WTC11 (cell line): ENCODE data around the gene CIT. TPM values are rescaled to one million over a fixed set of nuclear protein-coding genes. Genes with fewer than 3 reads are reported as not detected.

Experiments used
- ATAC-seq: fragments of 200-7000 bp; cut with Tn5 transposase; 2 replicates; pipeline ENCODE4 v1.10.0; 2021; ENCODE audit warnings: mild to moderate bottlenecking, moderate library complexity
- CTCF ChIA-PET: fragments of 300-600 bp; sonication (Branson Sonifier 250); formaldehyde crosslinking; loops from one replicate; lab custom pipeline; 2021; ENCODE audit warnings: antibody characterized with exemption; lab: Charles Lee
- POLR2A ChIA-PET: fragments of 350-600 bp; sonication (Branson Sonifier 250); formaldehyde crosslinking; loops from one replicate; lab custom pipeline; 2021; ENCODE audit warnings: antibody characterized with exemption; lab: Charles Lee
- DNase-seq: peaks from one replicate; pipeline ENCODE4 v3.0.0; 2021; ENCODE audit warnings: low spot score
- H3K27ac Mint-ChIP-seq: 2 replicates; pipeline ENCODE4 v1.8.0; 2021; ENCODE audit warnings: mixed read lengths
- H3K27me3 Mint-ChIP-seq: 2 replicates; pipeline ENCODE4 v1.8.0; 2021; ENCODE audit warnings: low read depth, mild to moderate bottlenecking, moderate library complexity, mixed read lengths
- H3K36me3 Mint-ChIP-seq: 2 replicates; pipeline ENCODE4 v1.8.0; 2021; ENCODE audit warnings: mixed read lengths
- H3K4me1 Mint-ChIP-seq: 2 replicates; pipeline ENCODE4 v1.8.0; 2022; ENCODE audit warnings: mixed read lengths
- H3K4me3 Mint-ChIP-seq: 2 replicates; pipeline ENCODE4 v1.8.0; 2021; ENCODE audit warnings: mild to moderate bottlenecking, moderate library complexity, mixed read lengths
- H3K9me3 Mint-ChIP-seq: 2 replicates; pipeline ENCODE4 v1.8.0; 2021; ENCODE audit warnings: mixed read lengths
- ATF1 ChIP-seq: sonication (generic); formaldehyde crosslinking; IDR thresholded peaks from 2 replicates; pipeline ENCODE4 v1.8.1; 2023; ENCODE audit warnings: mild to moderate bottlenecking, moderate library complexity, missing genetic modification reagents
- ATF3 ChIP-seq: sonication (generic); formaldehyde crosslinking; conservative IDR thresholded peaks from 2 replicates; pipeline ENCODE4 v1.8.1; 2022; ENCODE audit warnings: mild to moderate bottlenecking, missing genetic modification reagents
- ESRRA ChIP-seq: sonication (generic); formaldehyde crosslinking; IDR thresholded peaks from 2 replicates; pipeline ENCODE4 v1.8.1; 2022; ENCODE audit warnings: mild to moderate bottlenecking, missing genetic modification reagents, borderline replicate concordance
- ETV6 ChIP-seq: sonication (generic); formaldehyde crosslinking; IDR thresholded peaks from 2 replicates; pipeline ENCODE4 v1.8.1; 2022; ENCODE audit warnings: mild to moderate bottlenecking, missing genetic modification reagents
- FOXP1 ChIP-seq: sonication (generic); formaldehyde crosslinking; IDR thresholded peaks from 2 replicates; pipeline ENCODE4 v1.8.0; 2022; ENCODE audit warnings: missing genetic modification reagents, mild to moderate bottlenecking, moderate library complexity, borderline replicate concordance
- FOXP4 ChIP-seq: sonication (generic); formaldehyde crosslinking; IDR thresholded peaks from 2 replicates; pipeline ENCODE4 v1.8.0; 2022; ENCODE audit warnings: mild to moderate bottlenecking, missing genetic modification reagents
- GABPB1 ChIP-seq: sonication (generic); formaldehyde crosslinking; IDR thresholded peaks from 2 replicates; pipeline ENCODE4 v1.8.1; 2023; ENCODE audit warnings: mild to moderate bottlenecking, missing genetic modification reagents
- GRHL2 ChIP-seq: fragments of 250-450 bp; sonication (Bioruptor Pico); IDR thresholded peaks from 2 replicates; pipeline ENCODE4 v1.8.0; 2022; ENCODE audit warnings: mild to moderate bottlenecking, moderate library complexity; ENCODE audit not compliant: insufficient replicate concordance, severe bottlenecking
- HMGA2 ChIP-seq: fragments of 250-450 bp; sonication (Bioruptor Pico); IDR thresholded peaks from 2 replicates; pipeline ENCODE4 v1.4.0; 2021; ENCODE audit warnings: mild to moderate bottlenecking, moderate library complexity
- MYBL2 ChIP-seq: sonication (generic); formaldehyde crosslinking; IDR thresholded peaks from 2 replicates; pipeline ENCODE4 v1.8.1; 2023; ENCODE audit warnings: mild to moderate bottlenecking, moderate library complexity, missing genetic modification reagents
- NFATC4 ChIP-seq: fragments of 250-450 bp; sonication (Bioruptor Pico); IDR thresholded peaks from 2 replicates; pipeline ENCODE4 v1.9.0; 2021; ENCODE audit warnings: mild to moderate bottlenecking
- NFE2L1 ChIP-seq: sonication (generic); formaldehyde crosslinking; IDR thresholded peaks from 2 replicates; pipeline ENCODE4 v1.8.1; 2023; ENCODE audit warnings: missing genetic modification reagents
- NR2C2 ChIP-seq: sonication (generic); formaldehyde crosslinking; IDR thresholded peaks from 2 replicates; pipeline ENCODE4 v1.8.0; 2022; ENCODE audit warnings: mild to moderate bottlenecking, missing genetic modification reagents
- OVOL2 ChIP-seq: fragments of 250-450 bp; sonication (Bioruptor Pico); IDR thresholded peaks from 2 replicates; pipeline ENCODE4 v1.9.0; 2021; ENCODE audit warnings: mild to moderate bottlenecking, borderline replicate concordance
- PRDM15 ChIP-seq: sonication (generic); formaldehyde crosslinking; IDR thresholded peaks from 2 replicates; pipeline ENCODE4 v1.8.0; 2022; ENCODE audit warnings: missing genetic modification reagents
- PRRX2 ChIP-seq: fragments of 250-450 bp; sonication (Bioruptor Pico); IDR thresholded peaks from 2 replicates; pipeline ENCODE4 v1.8.0; 2021; ENCODE audit warnings: mild to moderate bottlenecking
- RORB ChIP-seq: fragments of 250-450 bp; sonication (Bioruptor Pico); IDR thresholded peaks from 2 replicates; pipeline ENCODE4 v1.9.0; 2021; ENCODE audit warnings: mild to moderate bottlenecking
- USF2 ChIP-seq: sonication (generic); formaldehyde crosslinking; IDR thresholded peaks from 2 replicates; pipeline ENCODE4 v1.8.1; 2023; ENCODE audit warnings: mild to moderate bottlenecking, missing genetic modification reagents, moderate library complexity
- ZMAT4 ChIP-seq: fragments of 250-450 bp; sonication (Bioruptor Pico); IDR thresholded peaks from 2 replicates; pipeline ENCODE4 v1.9.0; 2021; ENCODE audit warnings: mild to moderate bottlenecking
- ZNF317 ChIP-seq: sonication (generic); formaldehyde crosslinking; IDR thresholded peaks from 2 replicates; pipeline ENCODE4 v1.8.1; 2023; ENCODE audit warnings: low read depth, mild to moderate bottlenecking, moderate library complexity, missing genetic modification reagents, borderline replicate concordance
- ZNF416 ChIP-seq: fragments of 250-450 bp; sonication (Bioruptor Pico); IDR thresholded peaks from 2 replicates; pipeline ENCODE4 v1.9.0; 2021; ENCODE audit warnings: mild to moderate bottlenecking, inconsistent platforms
- ZNF423 ChIP-seq: fragments of 250-450 bp; sonication (Bioruptor Pico); IDR thresholded peaks from 2 replicates; pipeline ENCODE4 v2.1.2; 2022; ENCODE audit warnings: mild to moderate bottlenecking, moderate library complexity
- ZNF425 ChIP-seq: fragments of 250-450 bp; sonication (Bioruptor Pico); conservative IDR thresholded peaks from 2 replicates; pipeline ENCODE4 v1.9.0; 2021; ENCODE audit warnings: mild to moderate bottlenecking
- total RNA-seq: library from RNA; stranded (reverse); gene quantifications from 3 replicates; pipeline ENCODE4 v1.2.3, GENCODE V29; 2021
- TF ChIP-seq, protein P1 (sequence below): sonication (generic); formaldehyde crosslinking; IDR thresholded peaks from 2 replicates; pipeline ENCODE4 v1.8.0; 2022; ENCODE audit warnings: mild to moderate bottlenecking, missing genetic modification reagents

Gene CIT
- total RNA-seq, 1 experiment from 2014 or later, result 65.4 TPM

DNA sequence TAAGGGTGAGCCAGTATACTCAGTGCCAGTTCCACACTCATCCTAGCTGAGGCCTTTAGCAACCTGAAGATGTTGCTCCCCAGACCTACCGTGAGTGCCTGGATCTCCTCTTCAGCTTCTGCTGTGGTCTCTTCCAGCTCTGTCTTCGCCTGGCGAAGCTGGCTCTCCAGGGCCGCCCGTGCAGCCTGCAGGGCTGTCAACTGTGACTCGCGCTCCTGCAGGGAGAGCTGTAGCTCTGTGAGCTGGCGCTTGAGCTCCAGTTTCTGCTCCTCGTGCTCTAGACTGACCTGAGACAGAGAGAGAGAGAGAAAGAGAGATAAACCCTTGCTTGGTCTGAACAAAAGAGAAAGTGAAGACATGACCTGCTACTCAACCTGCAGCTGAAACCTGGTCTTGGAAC, 125.2 kb downstream of the CIT start:
- Mint-ChIP-seq H3K9me3 (no peaks in the 10 kb centered on the region), H3K36me3 (peaks cover 51% of the 10 kb centered on the region), H3K27ac (no peak overlapping the region), H3K4me1 (no peaks in the 10 kb centered on the region), H3K27me3 (no peaks in the 10 kb centered on the region), H3K4me3 (no peak overlapping the region)
- CTCF ChIA-PET, result interaction anchor here (0.6 kb wide), 1 partner anchor 84 kb away, joined by 4 read pairs; no protein-coding TSS in a partner anchor
- ATAC-seq (no peak), DNase-seq (no peak)
- TF ChIP-seq NR2C2 (CRISPR knock-in tag), result no peak
- TF ChIP-seq ZNF416 (CRISPR knock-in tag), result no peak
- TF ChIP-seq RORB, result no peak
- TF ChIP-seq FOXP4 (CRISPR knock-in tag), result no peak
- TF ChIP-seq ETV6, result no peak
- no peak for TF ChIP-seq FOXP1 (CRISPR knock-in tag)
- no peak for TF ChIP-seq ZNF317 (CRISPR knock-in tag)
- no peak for TF ChIP-seq ATF3
- no peak for TF ChIP-seq MYBL2
- no peak for TF ChIP-seq USF2
- TF ChIP-seq GRHL2 (CRISPR knock-in tag), result no peak
- TF ChIP-seq ESRRA (CRISPR knock-in tag), result no peak
- no peak for TF ChIP-seq ATF1
- no peak for TF ChIP-seq OVOL2 (CRISPR knock-in tag)
- TF ChIP-seq NFATC4 (CRISPR knock-in tag), result no peak
- no peak for TF ChIP-seq ZMAT4 (CRISPR knock-in tag)
- TF ChIP-seq PRDM15, result no peak
- no peak for TF ChIP-seq ZNF423 (CRISPR knock-in tag)
- no peak for TF ChIP-seq NFE2L1 (CRISPR knock-in tag)
- TF ChIP-seq GABPB1 (CRISPR knock-in tag), result no peak
- POLR2A ChIA-PET, result no interaction called here

DNA sequence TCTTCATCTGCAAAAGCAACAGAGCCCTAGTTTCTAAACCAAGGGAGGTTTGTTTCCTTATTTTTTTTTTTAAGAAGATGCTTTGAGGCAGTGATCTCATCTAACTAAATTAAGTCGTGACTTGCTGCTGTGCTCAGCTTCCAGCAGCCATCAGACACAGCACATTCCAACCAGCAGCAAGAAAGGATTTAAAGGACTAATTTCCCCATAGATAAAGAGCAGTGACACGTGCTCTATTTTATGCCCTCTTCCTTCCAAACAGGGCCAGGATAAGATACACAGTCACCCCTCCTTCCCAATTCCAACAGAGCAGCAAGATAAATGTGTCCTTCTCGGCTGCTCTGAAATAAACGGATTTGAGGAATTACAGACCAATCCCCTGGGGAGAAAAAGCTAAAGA, 127.5 kb downstream of the CIT start:
- no peak for TF ChIP-seq ZNF425 (CRISPR knock-in tag)
- TF ChIP-seq GABPB1 (CRISPR knock-in tag), result no peak
- no peak for TF ChIP-seq PRRX2 (CRISPR knock-in tag)
- TF ChIP-seq, protein P1, sequence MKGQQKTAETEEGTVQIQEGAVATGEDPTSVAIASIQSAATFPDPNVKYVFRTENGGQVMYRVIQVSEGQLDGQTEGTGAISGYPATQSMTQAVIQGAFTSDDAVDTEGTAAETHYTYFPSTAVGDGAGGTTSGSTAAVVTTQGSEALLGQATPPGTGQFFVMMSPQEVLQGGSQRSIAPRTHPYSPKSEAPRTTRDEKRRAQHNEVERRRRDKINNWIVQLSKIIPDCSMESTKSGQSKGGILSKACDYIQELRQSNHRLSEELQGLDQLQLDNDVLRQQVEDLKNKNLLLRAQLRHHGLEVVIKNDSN (CRISPR knock-in tag), result no peak
- TF ChIP-seq HMGA2 (CRISPR knock-in tag), result no peak
- TF ChIP-seq, all 79 proteins: peak for 0
- peaks cover 22% of the 10 kb centered on the region for H3K9me3 Mint-ChIP-seq
- peaks cover 66% of the 10 kb centered on the region for H3K36me3 Mint-ChIP-seq
- ChIA-PET CTCF (no interaction called here), POLR2A (no interaction called here)
- H3K4me3 Mint-ChIP-seq, result no peak overlapping the region
- no peak overlapping the region for H3K27ac Mint-ChIP-seq
- no peaks in the 10 kb centered on the region for H3K27me3 Mint-ChIP-seq
- ATAC-seq (no peak), DNase-seq (no peak)
- no peaks in the 10 kb centered on the region for H3K4me1 Mint-ChIP-seq
